ENCODE results near the gene SMCP.

Gene SMCP, protein sequence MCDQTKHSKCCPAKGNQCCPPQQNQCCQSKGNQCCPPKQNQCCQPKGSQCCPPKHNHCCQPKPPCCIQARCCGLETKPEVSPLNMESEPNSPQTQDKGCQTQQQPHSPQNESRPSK

DNA sequence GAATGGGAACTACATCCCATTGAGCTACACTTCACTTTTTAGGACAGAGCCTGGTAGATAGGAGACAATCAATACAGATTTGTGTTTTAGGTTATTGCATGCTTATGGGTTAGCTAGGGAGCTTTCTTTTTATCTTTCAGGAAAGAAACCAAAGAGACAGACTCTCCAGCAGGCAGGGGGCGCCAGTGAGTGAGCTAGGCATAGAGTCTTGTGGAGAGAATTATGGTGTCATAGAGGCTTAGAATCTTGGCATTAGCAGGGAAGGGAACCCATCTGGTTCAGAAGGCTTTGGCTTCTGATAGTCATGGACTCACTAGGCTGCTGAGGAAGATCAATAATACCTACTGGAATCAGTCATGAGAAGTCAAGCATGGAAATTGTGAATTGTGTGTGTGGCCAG is at the start of gene SMCP:
SMCP (plus strand) TSS at position 281 of the 400 bp plus-strand sequence. CDS start 6,101 bp downstream, outside the sequence.
- FAIRE-seq (no peak), DNase-seq (ENCODE audit: low spot score) (no peak)

DNA sequence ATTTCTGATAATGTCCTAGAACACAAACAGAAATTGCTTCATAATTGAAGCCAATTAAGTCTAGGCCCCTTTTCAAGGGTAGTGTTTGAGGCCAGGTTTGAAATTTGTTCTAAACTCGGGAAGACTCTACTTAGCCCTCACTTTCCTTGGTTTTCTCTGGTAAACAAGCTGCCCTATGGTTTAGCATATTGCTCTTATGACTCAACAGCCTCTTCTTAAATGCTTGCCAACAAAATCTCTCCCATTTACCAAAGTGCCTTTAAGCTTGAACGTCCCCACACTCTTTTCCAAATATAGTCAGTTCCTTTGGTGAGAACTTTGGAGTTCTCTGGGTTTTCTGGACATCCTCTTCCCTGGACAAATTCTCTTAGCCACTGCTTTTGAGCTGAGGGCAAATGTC is 41.3 kb upstream of the SMCP start:
- DNase-seq (ENCODE audit: low spot score) (no peak), FAIRE-seq (no peak)

DNA sequence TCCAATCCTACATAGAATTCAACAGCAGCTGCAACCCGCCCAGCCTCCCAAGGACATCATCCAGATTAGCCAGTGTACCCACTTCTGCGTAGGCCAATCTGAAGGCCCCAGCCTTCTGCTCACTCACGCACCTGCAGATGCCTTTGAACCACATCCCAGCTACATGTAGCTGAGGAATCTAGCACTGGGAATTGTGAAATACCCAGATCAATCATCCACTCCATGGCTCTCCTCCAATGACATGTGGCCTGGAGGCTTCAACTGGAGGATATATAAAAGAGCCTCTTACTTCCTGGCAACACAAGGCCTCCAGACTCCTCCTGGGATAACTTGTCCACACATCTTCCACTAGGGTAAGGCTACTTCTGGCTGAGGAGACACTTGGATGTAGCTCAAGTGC is 35.6 kb upstream of the SMCP start, which contains the start of gene LCE6A:
LCE6A (plus strand) TSS at position 301 of the 400 bp plus-strand sequence. CDS start 665 bp downstream, outside the sequence.
- DNase-seq (ENCODE audit: low spot score) (no peak), FAIRE-seq (no peak)

DNA sequence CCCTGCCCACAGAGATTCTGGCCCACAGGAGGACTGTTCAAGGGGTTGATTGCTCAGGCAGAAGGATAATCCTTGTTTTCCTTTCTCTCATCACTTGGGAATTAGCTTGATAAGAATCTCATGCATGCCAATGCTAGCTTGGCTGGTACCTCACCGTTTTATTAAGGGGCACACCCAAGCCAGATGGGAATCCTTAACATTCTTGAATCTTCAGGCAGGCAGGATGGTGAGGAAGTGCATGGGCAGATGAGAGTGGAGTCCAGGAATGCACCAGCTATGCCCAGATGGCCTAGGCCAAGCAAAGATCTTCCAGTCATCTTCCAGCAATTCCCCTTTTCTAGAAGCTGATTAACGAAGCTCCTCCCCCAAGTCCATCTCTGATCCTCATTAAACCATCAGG is 22.5 kb upstream of the SMCP start:
- FAIRE-seq (no peak), DNase-seq (ENCODE audit: low spot score) (no peak)

DNA sequence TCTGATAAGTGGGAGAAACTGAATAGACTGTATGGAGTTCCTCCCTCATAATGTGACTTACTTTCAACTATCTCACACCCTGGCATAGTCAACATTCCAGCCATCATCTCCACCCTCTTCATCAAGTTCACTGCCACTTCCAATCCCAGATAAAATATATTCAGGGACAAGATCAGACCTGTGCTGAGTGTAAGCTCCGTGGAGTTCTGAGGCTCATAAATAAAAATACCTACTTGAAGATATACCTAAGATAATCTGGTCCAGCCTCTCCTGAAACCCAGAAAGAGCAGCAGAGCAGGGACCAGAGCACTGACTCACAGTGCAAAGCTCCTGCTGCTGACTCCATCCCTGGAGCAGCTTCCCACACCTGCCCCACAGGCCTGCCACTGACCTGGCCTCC is 20.1 kb upstream of the SMCP start:
- no peak for DNase-seq (ENCODE audit: low spot score)
- FAIRE-seq, result no peak

DNA sequence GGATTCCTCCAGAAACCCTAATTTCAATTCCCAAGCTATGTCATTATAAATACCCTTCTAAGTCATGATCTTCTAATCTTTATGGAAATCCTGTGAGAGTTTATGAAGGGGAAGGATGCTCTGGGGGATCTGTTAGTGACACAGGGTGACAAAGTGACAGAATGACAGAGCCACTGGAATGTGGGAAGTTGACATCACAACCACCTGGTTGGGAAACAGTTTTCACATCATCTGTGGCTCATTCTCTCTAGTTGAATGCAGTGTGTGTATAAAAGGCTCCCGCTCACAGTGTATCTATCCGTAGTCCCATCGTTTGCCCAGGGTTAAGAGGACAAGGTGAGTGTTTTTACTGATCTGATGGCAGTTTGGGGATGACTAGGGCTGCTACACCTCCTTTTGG is 18.4 kb upstream of the SMCP start, which contains the start of gene LCE7A:
LCE7A (plus strand) TSS at position 301 of the 400 bp plus-strand sequence. CDS start 702 bp downstream, outside the sequence.
- DNase-seq (ENCODE audit: low spot score) (no peak), FAIRE-seq (no peak)

DNA sequence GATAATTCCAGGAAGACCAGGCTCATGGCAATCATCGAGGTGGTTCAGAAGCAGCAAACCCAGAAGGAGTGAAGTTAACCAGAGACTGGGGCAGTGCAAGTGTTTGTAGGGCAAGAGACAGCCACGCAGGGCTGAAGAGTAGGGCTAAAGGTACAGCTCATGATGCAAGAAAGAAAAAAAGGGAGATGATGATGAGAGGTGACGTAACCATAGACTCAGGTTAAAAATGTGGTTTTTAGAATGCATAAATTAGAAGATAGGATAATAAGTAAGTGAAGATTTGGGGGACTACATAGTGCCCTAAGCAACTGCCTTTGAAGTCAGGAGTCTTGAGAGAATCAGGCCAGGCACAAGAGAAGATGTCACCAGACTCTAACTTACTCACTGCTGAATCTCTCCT is 18.0 kb upstream of the SMCP start:
- DNase-seq (ENCODE audit: low spot score), result no peak
- no peak for FAIRE-seq

DNA sequence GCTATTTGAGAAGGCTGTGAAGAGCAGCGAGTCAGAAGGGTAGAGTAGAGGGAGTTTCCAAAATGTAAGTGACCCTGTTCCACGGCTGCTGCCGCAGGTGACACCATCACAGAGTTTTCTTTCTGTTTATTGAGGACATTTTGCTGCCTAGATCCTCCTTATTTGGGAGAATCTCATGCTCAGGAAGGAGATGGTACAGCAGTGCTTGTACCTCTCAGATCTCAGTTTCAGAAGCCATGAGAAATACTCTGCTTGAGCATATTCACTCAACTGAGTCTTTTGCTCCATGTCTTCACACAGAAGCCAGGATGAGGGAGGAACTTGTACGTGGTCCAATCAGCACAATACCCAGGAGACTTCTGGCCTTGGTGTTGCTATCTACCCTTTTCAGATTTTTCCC is 16.7 kb upstream of the SMCP start:
- no peak for DNase-seq (ENCODE audit: low spot score)
- no peak for FAIRE-seq

DNA sequence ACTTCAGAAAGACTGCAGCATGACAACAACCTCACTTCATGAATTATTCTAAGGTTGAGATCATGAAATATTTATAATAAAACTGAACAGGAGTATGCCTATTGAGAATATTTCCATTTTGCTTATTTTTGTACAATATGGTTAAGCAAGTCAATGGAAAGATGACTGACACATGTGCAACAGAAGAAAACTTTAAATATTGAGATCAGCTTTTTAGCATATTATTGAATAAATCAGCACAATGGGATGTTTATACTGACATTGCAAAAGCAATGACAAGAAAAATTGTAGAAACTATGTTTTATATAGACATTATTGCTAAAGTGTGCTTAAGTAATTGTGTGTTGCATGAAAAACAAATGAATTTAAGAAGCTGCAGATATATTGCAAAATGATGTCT is 13.7 kb upstream of the SMCP start:
- no peak for FAIRE-seq

DNA sequence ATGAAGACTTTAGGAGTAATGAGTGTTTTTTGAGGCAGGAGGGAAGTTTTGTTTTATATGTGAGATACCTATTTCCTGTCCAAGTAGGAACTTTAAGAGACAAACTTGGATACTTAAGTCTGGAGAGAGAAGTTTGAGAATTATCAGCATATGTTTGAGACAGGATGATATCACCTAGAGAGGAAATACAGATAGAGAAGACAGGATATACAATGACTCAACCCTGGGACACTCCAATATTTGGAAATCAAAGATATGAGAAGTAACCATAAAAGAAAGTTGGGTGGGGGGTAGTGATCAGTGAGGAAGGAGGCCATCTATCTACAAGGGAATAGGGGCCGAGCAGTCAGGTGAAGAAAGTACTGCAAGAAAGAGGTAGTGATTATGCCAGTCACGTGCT is 11.8 kb upstream of the SMCP start:
- no peak for DNase-seq (ENCODE audit: low spot score)

More for the DNA sequence above, 13.7 kb upstream of the SMCP start:
- no peak for DNase-seq (ENCODE audit: low spot score)

DNA sequence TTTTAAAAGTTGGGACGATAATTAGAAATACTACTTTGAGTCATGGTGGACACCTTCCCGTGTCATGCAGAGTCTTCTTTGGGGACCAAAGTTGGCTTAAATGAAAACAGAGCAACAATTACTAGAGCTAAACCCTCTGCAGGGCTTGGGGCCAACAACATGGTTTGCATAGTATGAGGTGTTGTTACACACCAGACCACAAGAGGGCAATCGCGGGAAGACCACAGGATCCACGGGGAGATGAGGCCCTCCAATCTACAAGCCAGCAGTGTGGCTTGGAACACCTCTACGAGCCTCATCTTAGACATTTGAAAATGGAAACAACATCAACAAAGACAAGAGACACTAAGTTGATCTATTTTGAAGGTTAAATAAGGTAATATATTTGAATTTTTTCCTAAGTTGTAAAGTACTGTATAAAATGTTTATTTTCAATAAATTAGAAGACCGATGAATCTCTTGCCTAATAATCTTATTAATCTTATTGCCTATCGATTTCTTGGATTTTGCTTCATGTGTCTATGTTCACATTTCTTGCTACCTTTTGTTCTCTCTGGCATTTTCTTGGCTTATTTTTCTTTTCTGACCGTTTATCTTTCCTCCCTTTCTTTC is 8.2 kb upstream of the SMCP start:
- peak; percentile 46 for DNase-seq (ENCODE audit: low spot score)
- FAIRE-seq, result peak; percentile 30

More for the DNA sequence above, 11.8 kb upstream of the SMCP start:
- no peak for FAIRE-seq

DNA sequence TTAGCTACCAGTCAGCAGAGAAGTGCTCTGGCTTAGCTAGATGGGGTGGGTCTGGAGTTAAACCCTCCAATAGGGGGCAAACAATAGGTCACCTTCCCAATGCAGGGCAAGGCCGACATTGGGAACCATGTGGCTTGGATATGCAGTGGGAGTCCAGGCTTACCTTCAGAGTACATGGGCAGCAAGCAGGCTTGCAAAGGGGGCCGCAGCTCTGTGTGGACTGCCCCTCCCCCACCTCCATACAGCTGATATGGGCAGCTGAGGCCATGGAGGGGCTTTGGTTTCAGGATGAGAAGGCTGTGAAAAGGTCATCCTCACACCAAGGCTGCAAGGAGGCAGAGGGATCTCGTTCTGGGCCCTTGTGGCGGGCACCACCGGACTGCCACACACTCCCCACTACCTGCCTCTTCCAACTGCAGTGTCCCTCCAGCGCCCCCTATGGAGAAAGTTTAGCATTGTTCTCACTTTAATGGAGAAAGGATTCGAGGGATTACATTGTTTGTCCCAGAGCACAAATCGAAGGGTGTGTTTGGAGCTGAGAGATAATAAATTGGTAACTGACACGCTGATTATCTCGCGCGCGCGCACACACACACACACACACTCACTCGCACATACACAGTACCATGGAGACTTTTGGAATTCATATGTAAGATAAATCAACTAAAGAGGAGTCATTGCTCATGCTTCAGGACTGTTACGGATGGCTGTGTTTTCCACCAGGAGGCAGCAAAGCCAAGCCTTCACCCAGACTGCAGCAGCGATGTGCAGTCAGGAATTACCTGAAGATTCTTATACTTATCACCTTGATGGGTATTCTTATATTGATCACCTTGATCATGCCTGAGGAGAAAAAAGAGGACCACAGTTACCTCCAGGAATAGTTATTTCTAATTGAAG is 7.0 kb upstream of the SMCP start:
- FAIRE-seq (no peak), DNase-seq (ENCODE audit: low spot score) (no peak)

DNA sequence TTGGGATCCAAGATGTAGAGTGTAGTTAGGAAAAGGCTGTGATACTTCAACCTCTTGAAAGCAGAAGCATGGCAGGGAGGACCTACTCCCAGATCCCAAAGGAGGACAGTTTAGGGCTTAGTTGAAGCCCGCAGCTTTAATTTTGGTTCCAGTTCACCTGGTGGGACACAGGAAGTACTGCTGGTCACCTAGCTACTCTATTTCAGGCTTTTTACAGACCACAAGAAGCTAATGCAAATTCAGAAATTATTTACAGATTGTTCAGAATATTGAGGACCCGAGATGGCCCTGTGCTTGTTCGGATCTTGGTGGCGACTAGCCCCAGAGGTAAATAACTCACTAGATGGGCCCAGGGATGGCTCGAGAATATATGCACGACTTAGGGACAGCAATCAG is 6.4 kb upstream of the SMCP start:
- no peak for FAIRE-seq
- no peak for DNase-seq (ENCODE audit: low spot score)

DNA sequence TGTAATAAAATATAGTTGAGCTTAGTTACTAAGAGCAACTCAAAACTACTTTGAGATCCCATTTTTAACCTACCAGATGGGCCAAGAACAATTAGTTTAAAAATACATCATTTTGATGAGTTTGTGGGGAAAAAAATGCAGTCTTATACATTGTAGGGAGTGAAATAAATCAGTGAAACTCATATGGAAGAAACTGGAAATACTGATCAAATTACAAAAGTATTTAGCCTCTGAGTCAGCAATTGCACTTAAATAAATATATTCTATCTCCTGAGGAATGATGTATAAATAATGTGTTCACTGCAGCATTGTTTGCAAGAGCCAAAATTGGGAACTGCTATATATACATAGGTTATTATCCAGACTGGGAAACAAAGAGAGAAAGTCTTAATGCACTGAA is 4.6 kb upstream of the SMCP start:
- DNase-seq (ENCODE audit: low spot score) (no peak), FAIRE-seq (no peak)

DNA sequence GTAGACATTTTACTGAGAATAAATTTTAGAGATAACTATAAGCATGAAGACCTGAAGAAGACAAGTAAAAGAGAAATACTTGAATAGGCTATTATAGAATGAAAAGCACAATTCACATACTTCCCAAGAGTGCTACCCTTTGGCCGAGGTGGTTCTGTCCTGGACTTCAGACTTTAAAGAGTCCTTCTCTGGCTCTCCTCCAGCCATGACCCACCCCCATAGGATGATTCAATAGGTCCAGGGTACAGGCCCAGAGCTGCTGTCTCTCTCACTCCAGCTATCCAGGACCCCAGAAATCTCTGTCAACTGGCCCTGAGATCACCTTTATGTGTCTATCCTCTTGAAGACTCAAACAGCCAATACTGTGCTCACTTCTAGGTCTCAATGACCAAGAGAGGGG is 1.3 kb upstream of the SMCP start:
- FAIRE-seq, result no peak
- DNase-seq (ENCODE audit: low spot score), result no peak

DNA sequence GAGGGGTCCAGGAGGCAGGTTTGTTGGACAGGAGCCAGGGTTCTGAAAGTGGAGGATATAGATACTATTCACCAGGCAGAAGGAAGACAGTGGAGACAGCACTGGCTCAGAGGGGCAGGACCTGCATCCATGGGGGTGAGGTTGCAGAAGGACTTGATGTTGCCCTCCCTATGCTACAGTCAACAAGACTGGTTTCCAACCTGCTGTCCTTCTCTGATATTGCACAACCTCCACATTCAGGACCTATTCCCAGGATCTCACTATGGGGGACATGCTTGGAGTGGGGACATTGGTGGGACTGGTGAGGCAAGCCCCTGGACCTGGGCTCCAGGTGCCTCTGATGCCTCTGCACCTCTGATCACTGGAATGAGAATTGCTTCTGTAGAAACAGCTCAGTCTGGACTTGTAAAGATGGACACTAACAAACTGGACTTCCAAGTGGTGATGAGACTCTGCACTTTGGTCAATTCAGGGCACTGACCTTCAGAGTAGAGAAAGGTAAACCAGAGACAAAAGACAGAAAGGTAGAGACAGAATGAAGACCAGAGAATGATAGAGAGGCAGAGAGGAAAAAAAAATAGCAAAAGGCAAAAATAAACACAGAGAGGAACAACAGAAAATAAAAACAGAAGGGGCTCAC is 1.6 kb downstream of the SMCP start:
- FAIRE-seq, result no peak

DNA sequence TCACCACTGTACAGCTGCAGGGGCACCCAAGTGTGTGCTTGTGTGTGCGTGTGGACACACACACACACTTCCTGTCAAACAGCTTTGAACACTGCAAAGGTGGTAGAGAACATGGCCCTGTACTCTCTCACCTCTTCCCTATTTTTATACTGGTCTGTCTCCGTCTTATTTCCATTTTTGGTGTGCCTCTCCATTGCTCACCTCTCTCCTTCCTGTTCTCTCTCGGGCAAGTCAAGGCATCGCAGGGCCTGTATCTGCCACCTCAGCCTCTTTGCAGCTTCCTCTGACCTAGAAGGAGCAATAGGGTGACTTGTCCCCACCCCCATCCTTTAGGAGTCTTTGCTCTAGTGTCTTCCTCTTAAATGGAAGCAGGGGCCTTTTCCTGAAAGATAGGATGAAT is 2.2 kb downstream of the SMCP start:
- no peak for DNase-seq (ENCODE audit: low spot score)
- no peak for FAIRE-seq

More for the DNA sequence above, 1.6 kb downstream of the SMCP start:
- DNase-seq (ENCODE audit: low spot score), result no peak

DNA sequence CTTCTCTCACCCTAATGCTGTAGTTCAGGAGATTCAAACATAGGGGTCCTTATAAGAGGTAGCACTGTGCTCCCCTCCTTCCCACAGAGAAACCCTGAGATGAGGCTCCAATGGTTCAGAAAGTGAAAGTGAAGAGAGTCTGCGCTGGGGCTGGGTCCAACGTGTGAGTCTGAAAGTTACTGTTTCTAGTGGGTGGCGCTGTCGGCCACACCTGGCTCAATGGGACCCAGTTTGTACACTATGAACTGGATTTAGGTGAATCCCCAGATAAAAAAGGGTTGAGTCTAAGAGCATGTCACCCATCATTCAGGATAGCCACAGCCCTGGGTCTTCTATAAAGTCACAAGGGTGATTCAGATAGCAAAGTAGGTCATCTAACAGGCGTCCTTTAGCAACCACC is 2.8 kb downstream of the SMCP start:
- DNase-seq (ENCODE audit: low spot score) (no peak), FAIRE-seq (no peak)

DNA sequence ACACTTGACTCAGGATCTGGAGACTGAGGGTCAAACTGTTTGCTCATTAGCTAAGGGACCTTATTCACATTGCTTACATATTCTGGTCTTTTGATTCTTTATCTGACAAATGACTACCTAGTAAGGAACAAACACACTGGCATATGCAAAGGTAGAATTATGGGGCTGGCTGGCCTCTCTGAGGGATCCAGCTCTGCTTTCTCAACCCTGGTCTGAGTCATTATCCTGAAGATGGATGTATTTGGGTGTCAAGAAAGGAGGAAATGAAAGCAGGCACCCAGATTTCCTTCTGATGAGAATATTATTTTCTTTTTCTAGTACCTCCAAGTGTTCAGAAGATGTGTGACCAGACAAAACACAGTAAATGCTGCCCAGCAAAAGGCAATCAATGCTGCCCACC is 6.0 kb downstream of the SMCP start:
- FAIRE-seq (no peak), DNase-seq (ENCODE audit: low spot score) (no peak)

DNA sequence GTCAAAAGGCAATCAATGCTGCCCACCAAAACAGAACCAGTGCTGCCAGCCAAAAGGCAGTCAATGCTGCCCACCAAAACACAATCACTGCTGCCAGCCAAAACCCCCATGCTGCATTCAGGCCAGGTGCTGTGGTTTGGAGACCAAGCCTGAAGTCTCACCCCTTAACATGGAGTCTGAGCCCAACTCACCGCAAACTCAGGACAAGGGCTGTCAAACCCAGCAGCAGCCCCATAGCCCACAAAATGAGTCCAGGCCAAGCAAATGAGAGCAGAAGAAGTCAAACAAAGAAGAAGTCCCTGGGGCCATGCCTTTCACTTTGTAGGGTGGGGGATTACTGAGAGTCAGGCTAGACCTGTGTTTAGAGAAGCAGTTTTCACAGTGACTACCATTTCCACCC is 6.4 kb downstream of the SMCP start:
- no peak for DNase-seq (ENCODE audit: low spot score)
- no peak for FAIRE-seq

DNA sequence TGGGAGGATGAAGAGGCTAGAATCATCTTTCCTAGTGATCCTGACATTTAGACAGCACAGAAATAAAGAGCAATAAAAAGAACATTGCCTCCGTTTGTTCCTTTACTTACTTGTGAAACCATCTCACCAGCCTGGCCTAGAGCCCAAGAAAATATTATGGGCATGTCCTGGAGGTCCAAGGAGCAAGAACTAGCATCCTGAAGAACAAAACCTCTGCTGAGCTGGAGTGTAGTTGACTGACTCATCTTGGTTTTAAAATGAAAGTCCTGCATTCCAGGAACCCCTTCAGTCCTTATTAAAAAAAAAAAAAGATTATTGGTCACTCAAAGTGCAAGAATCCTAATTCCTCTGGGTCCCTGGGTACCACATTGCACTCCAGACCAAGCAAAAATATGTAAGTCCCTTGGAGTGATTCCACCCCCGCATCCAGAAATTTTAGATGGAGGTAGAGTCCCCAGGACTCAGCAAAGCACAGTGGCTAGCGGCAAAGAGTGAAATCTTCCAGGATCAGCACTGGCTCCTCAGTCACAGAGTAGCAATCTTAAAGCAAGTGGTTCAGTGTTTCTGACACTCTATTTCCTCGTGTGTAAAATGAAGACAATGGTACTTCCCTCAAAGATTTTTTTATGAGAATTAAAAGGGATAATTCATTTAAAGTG is 7.0 kb downstream of the SMCP start:
- DNase-seq (ENCODE audit: low spot score) (no peak), FAIRE-seq (no peak)

Measured in RCC 7860 (cell line).